AG04450 (cell line): ENCODE measurements around the gene OSBPL8. TPM values are rescaled to one million over a fixed set of nuclear protein-coding genes. Genes with fewer than 3 reads are reported as not detected.

ENCODE experiments used
- CTCF ChIA-PET: fragments of 300-600, 350-600 bp; formaldehyde crosslinking; extraction: SDS; loops from one replicate; lab custom pipeline; 2022; ENCODE audit warnings: antibody characterized with exemption, inconsistent platforms; lab: Charles Lee
- POLR2A ChIA-PET: fragments of 350-600 bp; formaldehyde crosslinking; extraction: SDS; loops from one replicate; lab custom pipeline; 2021; ENCODE audit warnings: antibody characterized with exemption, inconsistent platforms; lab: Yijun Ruan, JAX
- DNase-seq: peaks from one replicate; pipeline ENCODE4 v3.0.0-alpha.2; 2011; ENCODE audit warnings: low read depth, low spot score
- H3K27ac ChIP-seq: one replicate; pipeline ENCODE4 v1.5.1; 2012; ENCODE audit warnings: low read depth, low read length, control low read depth
- H3K27me3 ChIP-seq: one replicate; pipeline ENCODE4 v1.6.0; 2012; ENCODE audit warnings: low read length; ENCODE audit not compliant: control insufficient read depth, insufficient read depth
- H3K4me3 ChIP-seq: 2 replicates; pipeline ENCODE4 v1.5.1; 2011; ENCODE audit warnings: mild to moderate bottlenecking, low read depth, low read length, control low read depth
- H3K9me3 ChIP-seq: 2 replicates; pipeline ENCODE4 v1.5.1; 2012; ENCODE audit warnings: low read length; ENCODE audit not compliant: control insufficient read depth, insufficient read depth
- CTCF ChIP-seq: IDR thresholded peaks from 2 replicates; pipeline ENCODE4 v1.5.1; 2011; ENCODE audit warnings: low read depth, low read length, control low read depth, inconsistent platforms
- polyA minus RNA-seq: library from RNA; depleted of rRNA, polyadenylated mRNA; stranded (reverse); fragments of >200 nt; gene quantifications from 2 replicates; pipeline ENCODE4 v1.2.3, GENCODE V29; 2011; rRNA and poly(A)+ RNA removed
- polyA plus RNA-seq: library from polyadenylated mRNA; depleted of rRNA; stranded (reverse); fragments of >200 nt; gene quantifications from 2 replicates; pipeline ENCODE4 v1.2.3, GENCODE V29; 2011; rRNA removed

The OSBPL8 gene
- polyA plus RNA-seq: 48.8 and 64.5 TPM in 2 replicates
- 77.9 and 145 TPM in 2 replicates for polyA minus RNA-seq

DNA sequence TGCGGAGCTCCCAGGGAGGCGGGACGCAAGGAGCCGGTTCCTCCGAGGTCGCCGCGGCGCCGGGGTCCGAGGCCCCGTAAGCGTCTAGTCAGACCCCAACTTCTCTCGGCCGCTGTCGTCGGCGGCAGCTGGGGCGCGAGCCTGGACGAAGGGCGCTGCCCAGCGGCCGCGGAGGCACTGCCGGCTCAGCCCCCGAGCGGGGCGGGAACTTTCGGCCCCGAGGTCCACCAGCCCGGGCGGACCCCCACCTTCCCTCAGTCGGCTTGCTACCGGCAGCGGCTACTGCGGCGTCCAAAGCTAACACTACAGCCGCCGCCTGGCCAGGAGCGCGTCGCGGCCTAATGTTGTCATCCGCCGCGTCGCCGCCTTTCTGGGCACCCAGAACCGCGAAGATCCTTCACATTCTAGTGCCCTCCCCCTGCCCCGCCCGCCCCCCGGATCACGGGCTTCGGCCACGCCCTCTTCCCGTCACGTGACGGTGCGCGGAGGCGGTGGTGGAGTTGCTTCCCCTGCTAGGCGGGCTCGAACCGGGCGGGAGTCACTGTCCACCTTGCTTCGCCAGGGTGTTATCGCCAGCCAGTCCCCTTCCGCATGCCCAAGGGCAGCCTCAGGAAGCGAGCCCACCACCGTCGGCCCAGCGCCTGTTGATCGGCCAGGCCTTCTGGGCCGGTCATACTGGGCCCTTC lies at the start of gene OSBPL8:
OSBPL8 (minus strand) TSS at position 372 of the 686 bp plus-strand sequence. CDS start 72,220 bp downstream, outside the sequence.
- H3K27me3 ChIP-seq: no peaks in the 10 kb centered on the region
- peak; percentile 53 for DNase-seq
- H3K4me3 ChIP-seq: peak within 1 kb of the TSS; percentile 96
- H3K27ac ChIP-seq: peak within 1 kb of the TSS; percentile 89
- H3K9me3 ChIP-seq: peaks cover 2% of the 10 kb centered on the region; the same call in 1 of the 2 replicates
- POLR2A ChIA-PET: interaction anchor here (0.6 to 1.3 kb wide), 4 partner anchors 35 to 527 kb away, joined by 3 to 9 read pairs (median 4); partner anchors contain the start of gene BBS10
- CTCF ChIA-PET: interaction anchor here (0.6 to 1.2 kb wide), 3 partner anchors 73 to 1529 kb away, joined by 3 to 5 read pairs (median 4); no protein-coding TSS in a partner anchor
- peak; percentile 32 for TF ChIP-seq CTCF

DNA sequence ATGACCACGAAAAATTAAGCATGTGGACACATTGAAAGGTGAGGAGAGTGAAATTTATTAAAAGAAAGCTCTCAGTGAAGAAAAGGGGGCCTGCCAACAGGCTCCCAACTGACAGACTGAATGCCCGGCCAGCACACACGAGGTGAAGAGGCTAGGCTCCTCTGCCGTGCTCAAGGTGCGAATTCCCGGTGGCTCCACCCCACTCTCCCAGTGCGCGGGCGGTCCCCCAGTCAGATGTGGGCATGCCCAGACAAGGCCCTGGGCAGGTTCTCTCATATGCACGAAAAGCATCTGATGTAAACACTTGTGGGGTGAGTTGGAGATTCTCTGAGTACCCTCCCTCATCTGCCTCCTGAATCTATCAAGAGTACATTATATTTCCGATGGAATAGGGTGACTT lies 48.5 kb upstream of the OSBPL8 start:
- Histone ChIP-seq H3K4me3 (no peak overlapping the region), H3K9me3 (no peaks in the 10 kb centered on the region), H3K27me3 (no peaks in the 10 kb centered on the region), H3K27ac (no peak overlapping the region)
- ChIA-PET CTCF (interaction anchor here (2.0 kb wide), 1 partner anchor 14 kb away, joined by 8 read pairs; no protein-coding TSS in a partner anchor), POLR2A (no interaction called here)
- no peak for TF ChIP-seq CTCF
- no peak for DNase-seq

GRCh38 chr12:76595056-76595455 lies 35.5 kb upstream of the OSBPL8 start:
- no peaks in the 10 kb centered on the region for H3K27me3 ChIP-seq
- POLR2A ChIA-PET: no interaction called here
- CTCF ChIA-PET: no interaction called here
- no peaks in the 10 kb centered on the region for H3K9me3 ChIP-seq
- DNase-seq: no peak
- TF ChIP-seq CTCF: no peak
- H3K4me3 ChIP-seq: no peak overlapping the region
- no peak overlapping the region for H3K27ac ChIP-seq

DNA sequence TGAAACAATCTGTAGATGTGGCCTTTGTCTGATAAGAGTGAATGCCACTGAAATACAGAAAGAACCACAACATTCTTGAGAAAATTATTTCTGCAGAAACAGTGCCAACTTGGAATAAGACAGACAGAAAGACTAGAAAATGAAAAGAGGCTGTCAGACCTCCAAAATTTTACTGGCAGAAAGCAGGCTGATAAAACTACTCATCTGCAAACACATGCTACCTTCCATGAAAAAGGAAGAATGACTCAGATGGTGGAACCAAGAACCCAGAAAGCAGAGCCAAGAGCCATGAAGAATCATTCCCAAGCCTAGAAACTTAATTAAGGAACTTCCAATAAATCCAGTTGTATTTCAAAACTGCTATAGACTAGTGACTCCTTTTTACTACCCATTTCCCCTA lies 31.9 kb upstream of the OSBPL8 start:
- H3K9me3 ChIP-seq: no peaks in the 10 kb centered on the region
- H3K27ac ChIP-seq: no peak overlapping the region
- no peaks in the 10 kb centered on the region for H3K27me3 ChIP-seq
- H3K4me3 ChIP-seq: no peak overlapping the region
- TF ChIP-seq CTCF: no peak
- DNase-seq: no peak
- ChIA-PET CTCF (interaction anchor here (1.6 kb wide), 1 partner anchor 419 kb away, joined by 5 read pairs; no protein-coding TSS in a partner anchor), POLR2A (no interaction called here)

- no peaks in the 10 kb centered on the region for H3K27me3 ChIP-seq
- H3K4me3 ChIP-seq: no peak overlapping the region
- CTCF ChIA-PET: interaction anchor here (0.7 kb wide), 1 partner anchor 62 kb away, joined by 3 read pairs; no protein-coding TSS in a partner anchor
- H3K9me3 ChIP-seq: no peaks in the 10 kb centered on the region
- no peak for DNase-seq
- POLR2A ChIA-PET: no interaction called here
- TF ChIP-seq CTCF: no peak
- no peak overlapping the region for H3K27ac ChIP-seq
Observed at GRCh38 chr12:76590131-76590530, 30.6 kb upstream of the OSBPL8 start.
